Prostate gland (tissue), 2 donors: Measurements from ENCODE around the gene CRABP2.

Source experiments
- CTCF ChIP-seq, 4 experiments: fragments of 200-600 bp in 2 of 4; fragments of 450-650 bp in 2 of 4; sonication (generic) in 2 of 4; IDR thresholded peaks; 1 replicate in 3 of 4; 2 replicates in 1 of 4; pipeline ENCODE4 v1.5.1; 2016 to 2019; ENCODE audit warnings: antibody characterized with exemption in 4 of 4, mild to moderate bottlenecking in 2 of 4, moderate library complexity in 2 of 4
- POLR2A ChIP-seq: fragments of 450-650 bp; IDR thresholded peaks from one replicate; pipeline ENCODE4 v1.6.1; 2016; ENCODE audit warnings: antibody characterized with exemption, mild to moderate bottlenecking

- TF ChIP-seq CTCF (IDR thresholded peaks at IDR 0.05) (no peak), POLR2A (no peak)
Measured at GRCh38 chr1:156696755-156697154, 8.6 kb downstream of the CRABP2 start.
